HUDEP-2 (cell line): ENCODE data around the gene ASCC2.
"Not testable (repeated sequence)": the region's sequence is repeated elsewhere in the genome, so short reads cannot be mapped to it uniquely, and the experiment has no call there.

ENCODE experiments used
- DNase-seq, 76 experiments: peaks; one replicate each; lab custom pipeline; 2025; ENCODE audit not compliant: unreplicated experiment in 76 of 76; lab: John Stamatoyannopoulos, UW

ASCC2 gene

DNA sequence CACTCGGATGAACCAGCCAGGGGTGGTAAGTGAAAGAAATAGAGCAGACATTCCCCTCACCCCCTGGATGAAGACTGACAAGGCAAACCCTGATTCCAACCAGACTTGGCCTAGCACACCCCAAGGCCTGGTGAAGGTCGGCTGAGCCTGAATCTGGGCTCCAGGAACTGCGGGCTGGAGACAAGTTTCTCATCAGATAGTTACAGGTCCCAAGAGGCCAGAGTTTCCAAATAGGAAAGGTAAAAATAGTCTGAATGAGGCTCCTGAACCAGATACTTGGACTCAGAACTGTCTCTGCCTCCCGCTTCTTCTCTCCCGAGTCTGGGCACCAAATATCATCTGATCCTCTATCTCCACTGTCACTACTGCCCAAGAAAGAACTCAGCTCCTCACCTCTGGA lies 79.1 kb downstream of the ASCC2 start:
- no peak for DNase-seq

DNA sequence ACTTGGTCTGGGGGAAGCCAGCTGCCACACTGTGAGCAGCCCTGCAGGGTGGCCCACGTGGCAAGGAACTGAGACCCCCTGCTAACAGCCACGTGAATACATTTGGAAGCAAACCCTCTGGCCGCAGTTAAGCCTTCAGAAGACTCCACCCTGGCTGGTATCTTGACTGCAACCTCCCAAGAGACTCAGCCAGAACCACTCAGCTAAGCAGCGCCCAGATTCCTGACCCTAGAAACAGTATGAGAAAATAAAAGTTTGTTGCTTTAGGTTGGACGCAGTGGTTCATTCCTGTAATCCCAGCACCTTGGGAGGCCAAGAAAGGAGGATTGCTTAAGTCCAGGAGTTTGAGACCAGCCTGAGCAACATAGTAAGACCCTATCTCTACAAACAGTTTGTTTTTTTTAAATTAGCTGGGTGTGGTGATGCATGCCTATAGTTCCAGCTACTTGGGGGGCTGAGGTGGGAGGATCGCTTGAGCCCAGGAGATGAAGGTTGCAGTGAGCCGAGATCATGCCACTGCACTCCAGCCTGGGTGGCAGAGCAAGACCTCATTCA lies 79.9 kb downstream of the ASCC2 start:
- peak in 1 of 76 experiments; percentile 15 for DNase-seq

DNA sequence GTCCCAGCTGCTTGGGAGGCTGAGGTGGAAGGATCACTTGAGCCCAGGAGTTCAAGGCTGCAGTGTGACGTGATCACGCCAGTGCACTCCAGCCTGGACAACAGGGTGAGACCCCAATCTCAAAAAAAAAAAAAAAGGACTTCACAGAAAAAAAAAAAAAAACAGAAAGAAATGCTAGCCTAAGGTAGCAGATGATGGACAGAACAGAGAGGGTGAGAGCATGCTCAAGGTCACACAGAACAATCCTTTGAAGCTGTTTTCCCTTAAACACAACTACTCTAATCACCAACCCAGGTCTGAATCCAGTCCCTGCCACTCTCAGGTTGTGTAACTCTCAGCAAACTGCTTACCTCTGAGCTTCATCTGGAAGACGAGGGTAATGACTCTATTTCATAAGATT lies 81.0 kb downstream of the ASCC2 start:
- no peak for DNase-seq

DNA sequence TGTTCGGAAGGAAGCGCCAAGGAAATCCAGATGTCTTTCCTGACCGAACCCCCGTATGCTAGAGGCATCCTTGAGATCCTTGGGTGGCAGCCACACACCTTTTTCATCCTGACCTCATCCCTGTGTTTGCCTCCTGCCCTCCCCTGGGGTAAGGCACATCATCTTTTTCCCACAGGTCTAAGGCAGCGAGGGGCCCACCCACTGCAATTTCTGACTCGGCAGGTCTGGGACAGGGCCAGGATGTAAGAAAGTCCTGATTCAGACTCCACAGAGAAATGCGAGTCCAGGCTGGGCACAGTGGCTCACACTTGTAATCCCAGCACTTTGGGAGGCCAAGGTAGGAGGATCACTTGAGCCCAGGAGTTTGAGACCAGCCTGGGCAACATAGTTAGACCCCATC lies 81.7 kb downstream of the ASCC2 start:
- DNase-seq: no peak

DNA sequence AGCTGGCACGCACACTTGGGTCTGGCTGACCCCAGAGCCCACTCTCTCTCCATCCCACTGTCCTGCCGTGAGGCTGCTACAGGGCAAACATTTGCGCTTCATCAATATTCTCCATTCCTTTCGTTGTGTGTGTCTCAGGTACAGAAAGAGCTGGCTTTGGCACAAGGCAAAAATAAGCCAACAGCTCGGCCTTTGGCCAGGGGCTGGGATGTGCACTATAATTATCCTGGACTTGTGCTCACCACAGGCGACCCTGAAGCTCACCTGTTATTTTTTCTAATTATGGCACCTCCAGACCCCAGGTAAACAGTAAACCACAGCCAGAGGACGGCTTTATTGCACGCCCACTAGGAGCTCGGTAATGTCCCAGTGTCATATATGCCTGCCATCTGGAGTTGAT lies 82.2 kb downstream of the ASCC2 start:
- DNase-seq: no peak

DNA sequence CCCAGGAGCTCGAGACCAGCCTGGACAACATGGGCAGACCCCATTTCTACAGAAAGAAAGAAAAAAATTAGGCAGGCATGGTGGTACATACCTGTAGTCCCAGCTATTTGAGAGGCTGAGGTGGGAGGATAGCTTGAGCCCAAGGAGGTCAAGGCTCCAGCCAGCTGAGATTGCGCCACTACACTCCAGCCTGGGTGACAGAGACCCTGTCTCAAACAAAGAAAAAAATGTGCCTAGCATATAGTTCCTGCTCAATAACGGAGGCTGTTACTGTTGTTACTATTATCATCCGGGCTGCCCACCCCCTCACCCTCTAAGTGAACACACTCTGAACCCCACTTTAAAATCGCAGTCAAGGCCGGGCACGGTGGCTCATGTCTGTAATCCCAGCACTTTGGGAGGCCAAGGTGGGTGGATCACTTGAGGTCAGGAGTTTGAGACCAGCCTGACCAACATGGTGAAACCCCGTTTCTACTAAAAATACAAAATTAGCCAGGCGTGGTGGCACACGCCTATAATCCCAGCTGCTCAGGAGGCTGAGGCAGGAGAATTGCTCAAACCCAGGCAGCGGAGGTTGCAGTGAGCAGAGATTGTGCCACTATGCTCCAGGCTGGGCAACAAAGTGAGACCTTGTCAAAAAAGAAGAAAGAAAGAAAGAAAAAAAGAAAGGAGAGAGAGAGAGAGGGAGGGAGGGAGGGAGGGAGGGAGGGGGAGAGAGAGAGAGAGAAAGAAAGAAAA lies 83.2 kb downstream of the ASCC2 start:
- not testable (repeated sequence) for DNase-seq

DNA sequence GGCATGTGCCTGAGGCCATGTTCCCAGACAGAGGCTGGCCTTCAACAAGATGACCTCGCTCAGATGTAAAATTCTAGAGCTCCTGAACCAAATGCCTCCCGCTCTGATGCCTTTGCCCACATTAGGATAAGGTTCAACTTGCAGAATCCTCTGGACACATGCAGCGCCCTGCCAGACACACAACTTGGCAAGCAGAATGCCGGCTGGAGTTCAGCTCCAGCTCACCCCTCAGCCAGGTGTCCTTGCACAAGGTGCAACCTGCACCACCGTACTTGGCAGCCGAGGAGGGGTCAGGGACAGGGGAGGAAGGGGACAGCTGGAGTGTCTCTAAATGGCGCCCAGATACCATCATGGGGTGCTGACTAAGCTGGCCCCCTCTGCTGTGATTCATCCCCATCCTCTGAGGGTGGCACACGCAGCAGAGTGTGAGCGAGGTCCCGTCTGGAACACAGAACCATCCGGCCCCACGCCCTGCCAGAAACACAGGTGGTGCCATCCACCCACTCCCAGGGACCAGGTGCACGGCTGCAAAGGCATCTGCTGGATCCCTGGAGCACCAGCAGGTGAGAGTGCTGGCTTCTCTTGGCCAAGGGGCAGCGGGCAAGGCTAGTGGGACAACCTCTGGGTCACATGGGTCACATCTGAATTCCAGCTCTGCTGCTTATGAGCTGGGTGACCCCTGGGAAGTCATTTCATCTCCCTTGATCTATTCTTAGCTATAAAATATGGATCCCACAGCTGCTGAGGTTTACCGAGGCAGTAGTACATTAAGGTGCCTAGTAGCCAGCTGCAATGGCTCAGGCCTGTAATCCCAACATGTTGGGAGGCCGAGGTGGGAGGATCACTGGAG lies 84.0 kb downstream of the ASCC2 start:
- DNase-seq: no peak

DNA sequence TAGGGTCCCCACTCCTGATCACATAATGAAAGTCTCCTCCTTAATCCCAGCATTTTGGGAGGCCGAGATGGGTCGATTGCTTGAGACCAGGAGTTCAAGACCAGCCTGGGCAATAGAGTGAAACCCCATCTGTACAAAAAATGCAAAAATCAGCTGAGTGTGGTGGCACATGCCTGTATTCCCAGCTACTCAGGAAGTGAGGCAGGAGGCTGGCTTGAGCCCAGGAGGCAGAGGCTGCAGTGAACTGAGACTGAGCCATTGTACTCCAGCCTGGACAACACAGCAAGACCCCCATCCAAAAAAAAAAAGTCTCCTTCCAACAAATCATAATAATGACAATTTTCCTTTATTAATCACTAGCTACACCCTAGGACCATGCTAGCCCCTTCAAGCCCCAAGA lies 86.4 kb downstream of the ASCC2 start:
- no peak for DNase-seq

DNA sequence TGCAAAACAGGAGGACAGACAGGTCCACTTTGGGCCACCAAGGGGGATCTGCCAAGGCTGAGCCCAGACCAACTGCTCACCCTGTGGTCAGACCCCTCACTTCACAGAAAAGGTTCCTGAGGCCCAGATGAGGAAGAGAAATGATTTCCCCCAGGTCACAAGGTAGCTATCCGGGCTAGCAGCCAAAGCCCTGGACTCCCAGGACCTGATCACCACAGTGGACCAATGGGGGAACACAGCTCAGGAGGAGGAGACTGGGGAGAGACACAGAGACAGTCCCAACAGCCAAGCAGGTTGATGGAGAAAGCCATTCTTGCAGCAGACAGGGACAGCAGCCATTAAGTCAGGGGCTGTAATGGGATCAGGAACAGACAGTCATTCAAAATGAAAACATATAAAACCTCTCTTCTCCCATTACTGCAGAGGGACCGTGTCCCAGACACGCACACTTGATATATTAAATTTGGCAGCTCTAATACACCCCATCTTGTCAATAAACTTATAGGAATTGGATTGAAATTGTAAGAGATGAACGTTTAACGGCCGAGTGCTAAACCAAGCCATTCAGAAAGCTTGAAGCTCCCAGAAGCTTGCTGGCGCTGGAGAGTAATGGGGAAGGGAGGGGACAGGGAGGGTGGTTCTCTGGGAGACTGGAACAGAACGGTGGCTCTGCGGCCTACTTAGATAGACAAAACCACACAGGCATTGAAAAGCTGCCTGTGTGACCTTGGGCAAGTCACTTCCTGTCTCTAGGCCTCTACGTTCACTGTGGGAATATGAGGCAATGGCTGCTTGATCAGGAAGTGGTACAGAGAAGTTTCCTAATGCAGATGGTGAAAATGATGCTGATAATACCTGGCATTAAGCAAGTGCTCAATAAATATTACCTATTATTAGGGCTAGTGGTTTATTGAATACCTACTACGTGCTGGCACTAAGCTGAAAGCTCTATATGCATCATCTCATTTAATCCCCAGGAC lies 87.2 kb downstream of the ASCC2 start:
- peak in 5 of 76 experiments; percentile 10 to 19 (median 14) for DNase-seq

DNA sequence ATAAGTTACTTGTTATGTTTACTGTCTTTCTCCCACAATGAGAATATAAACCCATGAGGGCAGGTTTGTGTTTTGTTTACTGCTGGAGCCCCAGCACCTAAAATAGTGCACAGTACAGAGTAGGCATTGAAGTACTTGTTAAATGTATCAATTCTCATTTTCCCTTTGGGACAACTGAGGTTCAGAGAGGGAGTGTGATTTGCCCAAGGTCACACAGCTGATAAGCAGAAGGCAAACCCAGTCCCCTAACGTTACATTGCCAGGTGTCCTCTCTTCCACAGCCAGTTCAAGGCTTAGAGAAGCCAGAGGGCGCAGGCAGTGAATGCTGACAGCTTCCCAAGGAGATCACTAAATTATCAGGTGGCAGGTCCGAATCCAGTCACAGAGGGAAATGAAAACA lies 88.0 kb downstream of the ASCC2 start:
- no peak for DNase-seq

DNA sequence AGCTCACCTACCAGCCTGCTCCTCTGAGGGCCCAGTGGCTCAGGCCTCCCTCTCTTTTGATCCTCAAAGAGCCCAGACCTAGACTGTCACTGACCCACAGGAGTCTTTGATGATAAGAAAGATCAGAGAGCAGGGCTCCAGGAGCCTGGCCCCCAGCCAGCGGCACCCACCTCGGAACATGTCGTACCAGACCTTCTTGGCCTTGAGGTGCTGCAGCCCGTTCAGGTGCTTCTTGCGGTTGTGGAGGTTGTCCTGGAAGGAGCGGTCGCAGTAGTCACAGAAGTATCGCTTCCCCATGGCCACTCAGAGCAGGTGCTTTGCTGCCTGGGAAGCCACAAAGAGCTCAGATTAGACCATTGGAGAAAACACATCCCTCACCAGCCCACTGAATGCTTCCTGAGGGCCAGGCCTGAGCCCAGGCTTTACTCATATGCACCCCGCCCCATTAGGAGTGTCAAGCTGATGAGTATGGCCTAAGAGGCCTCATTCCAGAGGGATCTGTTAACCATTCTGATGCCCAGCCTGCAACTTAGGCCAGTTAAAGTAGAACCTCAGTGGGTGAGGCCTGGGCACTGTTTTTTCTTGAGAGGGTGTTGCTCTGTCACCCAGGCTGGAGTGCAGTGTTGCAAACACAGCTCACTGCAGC lies 89.7 kb downstream of the ASCC2 start:
- no peak for DNase-seq

DNA sequence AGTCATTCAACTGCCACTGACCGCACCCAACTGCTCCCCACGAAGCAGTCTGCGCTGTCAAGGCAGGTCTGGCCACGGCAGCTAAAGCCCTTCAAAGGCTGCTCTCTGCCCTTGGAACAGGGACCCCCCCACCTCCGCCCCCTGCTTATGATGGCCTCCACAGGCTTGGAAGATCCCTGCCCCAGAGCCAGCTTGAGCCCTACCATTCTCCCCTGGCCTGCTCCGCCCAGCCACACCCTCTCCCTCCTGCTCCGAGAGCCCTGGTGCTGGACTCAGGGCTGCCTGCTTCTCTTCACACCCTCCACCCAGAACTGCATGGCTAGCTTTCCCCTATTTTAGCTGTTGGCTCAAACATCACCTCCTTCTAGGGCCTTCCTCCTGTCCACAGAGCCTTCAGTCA lies 90.2 kb downstream of the ASCC2 start:
- DNase-seq: peak in 7 of 76 experiments; percentile 10 to 32 (median 18)

DNA sequence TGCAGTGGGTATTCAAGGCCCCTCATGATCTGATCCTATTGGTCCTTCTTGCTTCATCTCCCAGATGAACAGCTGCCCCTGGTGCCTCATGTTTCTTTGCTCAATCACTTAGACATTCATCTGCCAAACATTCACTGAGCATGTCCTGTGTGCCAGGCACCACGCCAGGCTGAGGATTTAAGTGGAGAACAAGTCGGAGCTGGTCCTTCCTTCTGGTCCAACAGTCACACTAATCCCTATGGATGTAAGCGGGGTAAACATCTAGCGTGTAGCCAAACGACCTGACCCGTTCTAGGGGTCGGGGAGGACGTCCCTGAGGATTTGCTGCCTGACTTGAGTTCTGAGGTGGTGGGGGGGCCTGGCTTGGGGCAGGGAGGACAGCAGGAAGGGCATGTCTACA lies 93.2 kb downstream of the ASCC2 start:
- DNase-seq: no peak

DNA sequence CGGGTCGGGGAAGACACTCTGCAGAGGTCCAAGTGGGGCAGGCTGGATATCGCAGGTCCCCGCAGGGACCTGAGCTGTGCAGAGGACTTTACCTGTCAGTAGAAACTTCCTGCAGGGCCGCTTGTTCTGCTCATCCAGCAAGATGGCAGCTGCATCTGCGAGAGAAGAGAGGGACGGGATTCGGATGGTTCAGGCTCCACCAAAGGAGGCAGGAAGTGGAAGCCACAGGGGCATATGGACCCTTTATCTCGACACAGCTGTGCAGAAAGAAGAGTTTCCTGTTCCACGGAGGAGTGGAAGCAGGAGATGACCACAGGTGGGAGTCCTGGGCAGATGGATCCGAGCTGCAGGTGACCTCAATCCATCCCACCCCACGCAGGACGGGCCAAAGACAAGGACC lies 95.7 kb downstream of the ASCC2 start:
- no peak for DNase-seq

DNA sequence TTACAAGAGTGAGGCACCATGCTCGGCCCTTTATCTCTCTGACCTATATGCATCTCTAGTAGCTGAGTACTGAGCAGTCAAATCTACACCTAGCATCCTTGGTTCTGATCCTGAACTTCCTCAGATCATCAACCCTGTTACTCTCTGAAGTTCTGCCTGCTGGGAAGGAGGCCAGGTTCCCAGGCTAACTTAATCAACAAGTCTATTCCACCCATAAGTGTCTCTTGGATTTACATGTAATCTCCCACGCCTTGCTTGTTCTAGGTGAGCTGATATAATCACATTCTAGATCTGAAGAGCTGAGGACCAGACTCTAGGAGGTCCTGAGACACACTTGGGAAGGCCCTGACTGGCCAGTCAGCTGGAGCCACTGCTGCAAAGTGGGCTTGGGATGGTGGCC lies 96.1 kb downstream of the ASCC2 start:
- no peak for DNase-seq

DNA sequence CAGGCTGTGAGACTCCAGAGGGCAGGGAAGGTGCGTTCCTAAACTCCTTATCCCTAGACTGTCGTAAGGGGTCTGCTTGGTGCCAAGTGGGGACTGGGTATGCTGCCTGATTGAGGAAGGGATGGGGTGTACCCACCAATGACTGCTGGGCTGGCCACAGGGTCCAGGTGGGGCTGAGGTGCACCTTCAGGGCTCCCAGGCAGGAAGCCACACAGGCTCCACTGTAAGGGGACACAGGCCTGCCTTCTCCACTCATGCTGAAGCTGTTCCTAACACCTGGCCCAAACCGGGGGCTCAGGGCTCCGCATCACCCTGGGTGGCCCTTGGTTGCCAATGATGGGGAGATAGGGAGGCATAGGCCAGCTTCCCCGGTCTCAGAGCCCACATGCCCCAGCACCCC lies 97.9 kb downstream of the ASCC2 start:
- DNase-seq: no peak

DNA sequence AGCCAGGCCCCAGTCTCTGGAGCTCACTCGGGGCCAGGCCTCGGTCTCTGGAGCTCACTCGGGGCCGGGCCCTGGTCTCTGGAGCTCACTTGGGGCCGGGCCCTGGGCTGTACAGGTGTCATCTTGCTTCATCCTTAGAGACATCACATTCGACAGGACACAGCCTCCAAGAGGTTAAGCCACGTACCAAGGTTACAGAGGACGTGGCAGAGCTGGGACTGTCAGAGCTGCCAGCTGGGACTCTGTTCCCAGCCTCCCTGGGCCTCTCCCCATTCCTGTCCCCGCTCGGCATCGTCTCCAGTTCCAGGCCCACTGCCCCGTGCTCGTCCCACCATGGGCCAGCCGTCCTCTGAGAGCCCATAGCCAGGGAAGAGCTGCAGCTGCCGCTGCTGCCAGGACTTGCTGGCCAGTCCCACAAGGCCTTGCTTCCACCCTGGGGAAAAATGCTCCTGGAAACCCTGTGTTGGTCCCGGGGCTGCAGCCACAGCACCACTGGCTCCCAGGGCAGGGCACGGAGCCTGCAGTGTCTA lies 98.7 kb downstream of the ASCC2 start:
- DNase-seq: no peak
